CD4-positive, alpha-beta T cell treated with Interferon alpha-2 for 1 hour (primary cell): Measurements from ENCODE around the gene MAP3K3.
"Not testable (repeated sequence)": the region's sequence is repeated elsewhere in the genome, so short reads cannot be mapped to it uniquely, and the experiment has no call there.

Experiments
- DNase-seq, 2 donors: peaks; one replicate each; pipeline ENCODE4 v3.0.0-alpha.2; 2020 to 2022

Gene MAP3K3

DNA sequence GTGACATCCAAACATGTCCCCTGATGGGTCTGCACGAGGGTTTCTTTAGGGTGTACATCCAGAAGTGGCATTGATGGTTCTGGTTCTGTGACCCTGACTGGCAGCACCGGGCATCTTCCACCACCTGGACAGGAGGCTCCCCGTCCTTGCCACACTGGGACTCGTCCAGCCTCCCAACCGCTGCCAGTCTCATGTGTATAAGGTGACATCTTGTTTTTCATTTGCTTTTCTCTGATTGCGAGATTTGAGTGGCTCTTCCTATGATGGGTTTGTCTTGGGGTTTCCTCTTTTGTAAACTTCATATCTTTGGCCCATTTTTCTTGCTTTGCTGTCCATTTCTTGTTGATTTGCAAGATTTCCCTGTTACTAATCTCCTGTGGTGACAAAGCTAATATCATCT is 86.9 kb downstream of the MAP3K3 start:
- no peak for DNase-seq

DNA sequence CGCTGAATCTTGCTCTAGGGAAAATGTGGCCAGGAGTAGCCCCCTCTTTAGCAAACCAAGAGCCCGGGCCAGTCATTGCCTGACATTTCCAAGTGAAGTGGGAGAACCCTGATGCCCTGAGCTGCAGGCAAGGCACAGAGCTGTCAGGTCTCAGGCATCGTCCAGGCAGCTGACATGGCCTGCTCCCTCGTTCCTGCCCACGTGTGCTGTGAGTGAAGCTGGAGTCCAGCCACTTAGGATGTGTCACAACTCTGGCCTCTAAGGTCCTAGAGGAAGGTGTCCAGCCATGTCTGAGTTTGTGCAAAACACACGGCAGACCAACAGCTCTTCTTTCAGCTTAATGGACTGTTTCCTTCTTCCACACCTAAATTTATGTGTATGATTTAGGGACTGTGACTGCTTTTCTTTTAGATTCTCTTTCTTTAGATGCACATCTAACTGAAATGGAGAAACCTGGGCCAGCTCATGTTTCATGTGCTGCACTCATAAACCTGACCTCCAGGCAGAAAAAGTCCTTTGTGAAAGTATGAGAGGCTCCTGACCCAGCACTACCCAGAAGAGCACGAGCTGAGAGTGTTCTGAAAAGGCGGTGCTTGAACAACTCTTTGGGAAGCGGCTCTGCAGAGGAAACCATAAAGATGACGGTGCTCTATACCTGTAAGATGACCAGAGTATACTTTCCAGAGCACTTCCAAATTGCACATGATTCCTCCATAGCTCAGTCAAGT is 92.5 kb downstream of the MAP3K3 start:
- DNase-seq, result no peak

DNA sequence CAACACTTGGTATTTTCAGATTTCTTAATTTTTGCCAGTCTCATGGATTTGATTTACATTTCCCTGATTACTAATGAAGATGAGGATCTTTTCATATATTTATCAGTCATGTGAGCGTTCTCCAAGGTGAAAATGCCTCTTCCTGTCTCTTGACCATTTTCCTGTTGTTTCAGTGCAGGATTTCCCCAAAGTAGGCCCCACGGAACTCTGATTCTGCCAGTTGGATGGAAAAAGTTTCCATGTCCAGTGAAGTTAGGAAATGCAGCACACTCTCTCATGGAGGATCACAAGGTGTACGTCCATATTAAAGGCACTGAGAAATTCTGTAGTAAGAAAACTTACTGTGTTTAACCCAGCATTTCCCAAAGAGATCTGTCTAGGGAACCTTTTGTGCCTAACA is 94.2 kb downstream of the MAP3K3 start:
- DNase-seq, result no peak

DNA sequence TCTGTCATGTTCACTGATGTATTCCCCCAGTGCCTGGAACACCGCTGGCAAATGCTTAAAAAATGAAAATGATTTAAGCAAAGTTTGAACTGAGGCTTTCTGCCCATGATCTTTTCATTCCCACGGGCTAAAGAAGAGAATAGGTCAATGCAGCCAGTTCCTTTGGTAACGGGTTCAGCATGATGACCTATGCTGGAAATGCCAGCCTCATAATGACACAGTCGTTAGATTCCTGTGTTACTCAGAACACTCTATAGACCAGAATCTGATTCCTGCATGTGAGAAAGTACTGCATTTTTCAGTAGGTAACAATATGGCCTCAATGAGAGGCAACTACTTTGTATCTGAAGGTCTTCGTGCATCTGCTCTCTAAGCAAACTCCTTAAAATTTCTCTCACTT is 96.8 kb downstream of the MAP3K3 start:
- DNase-seq, result no peak

DNA sequence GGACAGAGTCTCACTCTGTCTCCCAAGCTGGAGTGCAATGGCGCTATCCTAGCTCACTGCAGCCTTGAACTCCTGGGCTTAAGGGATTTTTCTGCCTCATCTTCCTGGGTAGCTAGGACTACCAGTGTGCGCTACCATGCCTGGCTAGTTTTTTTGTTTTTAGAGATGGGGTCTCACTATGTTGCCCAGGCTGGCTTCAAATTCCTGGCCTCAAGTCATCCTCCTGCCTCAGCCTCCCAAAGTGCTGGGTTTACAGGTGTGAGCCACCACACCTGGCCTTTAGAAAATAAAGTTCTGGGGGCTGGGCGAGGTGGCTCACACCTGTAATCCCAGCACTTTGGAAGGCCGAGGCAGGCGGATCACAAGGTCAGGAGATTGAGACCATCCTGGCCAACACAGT is 98.0 kb downstream of the MAP3K3 start:
- DNase-seq, result not testable (repeated sequence)

DNA sequence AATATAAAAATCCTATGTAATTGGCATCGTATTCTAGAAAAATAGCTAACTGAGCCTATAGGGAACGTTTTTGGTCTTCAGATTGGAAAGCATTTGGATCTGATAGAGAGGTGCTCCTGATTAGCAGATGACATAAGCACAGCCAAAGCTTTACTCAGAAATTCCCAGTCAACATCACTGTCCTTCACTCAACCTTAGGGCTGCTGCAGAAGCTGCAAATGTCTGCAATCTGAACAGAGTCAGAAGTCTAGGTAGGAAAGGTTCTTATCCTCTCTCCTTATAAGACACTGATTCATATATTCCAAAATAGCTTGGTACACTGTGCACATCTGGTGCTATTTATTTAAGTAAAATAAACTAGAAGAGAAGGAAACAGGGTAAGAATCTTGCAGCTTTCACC is 100.2 kb downstream of the MAP3K3 start:
- DNase-seq, result no peak

DNA sequence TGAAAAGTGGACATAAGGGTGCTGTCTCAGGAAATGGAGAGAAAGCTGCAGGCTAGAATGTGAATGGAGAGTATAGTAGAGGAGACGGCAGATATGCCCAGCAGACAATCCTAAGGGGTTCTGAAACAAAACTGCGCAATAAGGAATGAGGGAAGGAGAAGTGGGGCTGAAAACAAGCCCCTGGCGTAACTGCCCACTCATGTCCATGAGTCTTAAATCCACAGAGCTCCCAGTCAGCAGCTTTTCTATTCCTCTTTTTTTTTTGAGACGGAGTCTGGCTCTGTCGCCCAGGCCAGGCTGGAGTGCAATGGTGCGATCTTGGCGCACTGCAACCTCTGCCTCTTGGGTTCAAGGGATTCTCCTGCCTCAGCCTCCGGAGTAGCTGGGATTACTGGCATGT is 113.5 kb downstream of the MAP3K3 start:
- no peak for DNase-seq

DNA sequence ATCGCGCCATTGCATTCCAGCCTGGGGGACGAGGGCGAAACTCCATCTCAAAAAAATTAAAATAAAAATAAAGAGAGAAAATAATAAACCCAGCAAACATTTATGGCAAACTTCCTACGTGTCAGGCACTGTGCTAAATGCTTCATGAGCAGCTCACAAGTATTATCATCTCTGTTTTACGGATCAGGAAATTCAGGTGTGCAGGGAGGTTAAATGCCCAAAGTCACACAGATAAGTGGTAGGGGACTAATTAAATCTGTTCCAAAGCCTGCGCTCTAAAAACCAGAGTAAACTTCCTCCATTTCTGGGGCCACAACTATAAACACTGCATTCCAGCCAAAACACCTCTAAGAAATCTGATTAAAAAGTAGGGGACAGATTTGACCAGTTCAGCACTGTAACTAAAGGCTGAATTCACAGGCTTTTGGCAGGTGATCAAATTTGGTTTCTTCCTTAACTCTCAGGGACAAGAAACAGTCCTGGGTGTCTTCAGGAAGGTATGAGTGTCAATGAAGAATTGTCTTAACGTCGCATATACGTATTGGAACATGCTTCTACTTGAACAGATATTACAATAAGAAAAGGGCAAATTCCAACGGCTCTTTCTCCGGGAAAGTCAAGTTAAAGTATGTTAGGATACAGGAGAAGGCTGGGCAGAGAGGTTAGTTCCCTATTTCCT is 118.4 kb downstream of the MAP3K3 start:
- DNase-seq, result peak in 1 of 2 donors; percentile 24

DNA sequence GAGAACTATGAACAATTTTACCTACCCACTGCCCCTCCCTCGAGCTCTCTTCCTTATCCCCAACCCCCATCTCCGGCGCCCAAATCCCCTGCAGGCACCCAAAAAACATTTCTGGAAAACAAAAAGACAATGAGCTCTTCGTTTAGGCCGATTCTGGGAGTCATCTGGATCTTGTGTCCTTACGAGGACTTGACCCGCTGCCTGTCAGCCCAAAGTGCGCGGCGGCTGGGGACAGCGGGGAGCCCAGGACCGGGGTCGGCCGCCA is 118.9 kb downstream of the MAP3K3 start:
- no peak for DNase-seq

DNA sequence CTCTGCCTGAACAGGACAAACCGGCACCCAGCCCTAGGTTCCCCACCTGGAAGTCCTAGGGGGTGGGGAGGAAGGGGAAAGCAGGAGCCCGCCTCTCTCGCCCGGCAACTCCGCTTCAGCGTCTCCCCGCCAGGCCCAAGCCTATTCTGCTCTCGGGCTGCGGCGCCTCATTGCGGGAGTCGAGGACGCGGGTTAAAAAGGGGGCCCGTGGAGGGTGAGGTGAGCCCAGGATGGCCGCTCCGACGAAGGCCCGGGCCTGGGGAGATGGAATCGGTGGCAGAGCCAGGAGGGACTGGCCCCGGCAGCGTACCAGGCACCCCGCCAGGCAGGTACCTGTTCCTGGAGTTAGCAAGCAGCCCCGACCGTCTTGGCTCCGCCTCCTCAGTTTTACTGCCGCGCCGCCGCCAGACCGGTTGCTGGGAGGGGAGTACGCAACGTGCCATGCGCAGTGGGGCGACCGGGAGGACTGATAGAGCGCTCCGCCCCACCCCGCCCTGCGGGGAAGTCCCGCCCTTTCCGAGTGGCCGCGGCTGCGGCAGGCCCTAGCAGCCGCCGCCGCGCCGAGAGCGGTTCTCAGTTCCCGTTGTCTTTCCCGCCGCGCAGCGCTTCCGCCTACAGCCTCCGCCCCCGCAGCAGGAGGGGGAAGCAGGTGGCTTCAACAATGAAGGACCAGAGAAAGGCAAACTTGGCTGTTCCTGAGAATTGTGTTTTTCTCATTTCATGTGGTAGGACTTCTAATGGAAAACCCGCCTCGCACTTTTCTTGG is 119.4 kb downstream of the MAP3K3 start, which contains the start of gene STRADA:
STRADA (minus strand) TSS at position 392 of the 766 bp plus-strand sequence. CDS start 13,430 bp downstream, outside the sequence.
- DNase-seq, result peak; percentile 99
